ENCODE data around the gene PDE6C. TPM values are rescaled to one million over a fixed set of nuclear protein-coding genes. Genes with fewer than 3 reads are reported as not detected.
A peak's percentile ranks its signal among the peaks of the same experiment; 100 is the strongest.

PDE6C gene
- total RNA-seq, 1 donor from 2014 or later: not detected

- DNase-seq (ENCODE audit: low spot score): no peak
- Mint-ChIP-seq H3K36me3 (ENCODE audit: low read depth, unreplicated experiment) (no peaks in the 10 kb centered on the region), H3K27me3 (ENCODE audit: unreplicated experiment) (peaks cover 6% of the 10 kb centered on the region), H3K4me1 (ENCODE audit: unreplicated experiment) (peaks cover 16% of the 10 kb centered on the region), H3K27ac (ENCODE audit: unreplicated experiment) (no peak overlapping the region), H3K4me3 (ENCODE audit: unreplicated experiment) (no peak overlapping the region), H3K9me3 (ENCODE audit: unreplicated experiment) (no peaks in the 10 kb centered on the region)
- TF ChIP-seq CTCF (IDR thresholded peaks at IDR 0.05; ENCODE audit: unreplicated experiment): no peak
Observed at GRCh38 chr10:93576888-93577287, 35.4 kb upstream of the PDE6C start.

- H3K9me3 Mint-ChIP-seq (ENCODE audit: unreplicated experiment): no peaks in the 10 kb centered on the region
- peaks cover under 1% of the 10 kb centered on the region for H3K27me3 Mint-ChIP-seq (ENCODE audit: unreplicated experiment)
- no peak overlapping the region for H3K27ac Mint-ChIP-seq (ENCODE audit: unreplicated experiment)
- peaks cover 10% of the 10 kb centered on the region for H3K4me1 Mint-ChIP-seq (ENCODE audit: unreplicated experiment)
- no peaks in the 10 kb centered on the region for H3K36me3 Mint-ChIP-seq (ENCODE audit: low read depth, unreplicated experiment)
- no peak overlapping the region for H3K4me3 Mint-ChIP-seq (ENCODE audit: unreplicated experiment)
- no peak for TF ChIP-seq CTCF (IDR thresholded peaks at IDR 0.05; ENCODE audit: unreplicated experiment)
- DNase-seq (ENCODE audit: low spot score): no peak
Observed at GRCh38 chr10:93577565-93577964, 34.8 kb upstream of the PDE6C start.

GRCh38 chr10:93579089-93579488 is 33.2 kb upstream of the PDE6C start:
- no peaks in the 10 kb centered on the region for H3K9me3 Mint-ChIP-seq (ENCODE audit: unreplicated experiment)
- no peak for DNase-seq (ENCODE audit: low spot score)
- no peak for TF ChIP-seq CTCF (IDR thresholded peaks at IDR 0.05; ENCODE audit: unreplicated experiment)
- no peaks in the 10 kb centered on the region for H3K4me1 Mint-ChIP-seq (ENCODE audit: unreplicated experiment)
- H3K27me3 Mint-ChIP-seq (ENCODE audit: unreplicated experiment): peaks cover 3% of the 10 kb centered on the region
- no peak overlapping the region for H3K27ac Mint-ChIP-seq (ENCODE audit: unreplicated experiment)
- no peaks in the 10 kb centered on the region for H3K36me3 Mint-ChIP-seq (ENCODE audit: low read depth, unreplicated experiment)
- H3K4me3 Mint-ChIP-seq (ENCODE audit: unreplicated experiment): no peak overlapping the region

- no peak overlapping the region for H3K4me3 Mint-ChIP-seq (ENCODE audit: unreplicated experiment)
- no peaks in the 10 kb centered on the region for H3K4me1 Mint-ChIP-seq (ENCODE audit: unreplicated experiment)
- H3K27me3 Mint-ChIP-seq (ENCODE audit: unreplicated experiment): peaks cover 4% of the 10 kb centered on the region
- H3K27ac Mint-ChIP-seq (ENCODE audit: unreplicated experiment): peak overlapping the region; percentile 2
- H3K36me3 Mint-ChIP-seq (ENCODE audit: low read depth, unreplicated experiment): no peaks in the 10 kb centered on the region
- no peak for DNase-seq (ENCODE audit: low spot score)
- H3K9me3 Mint-ChIP-seq (ENCODE audit: unreplicated experiment): no peaks in the 10 kb centered on the region
- no peak for TF ChIP-seq CTCF (IDR thresholded peaks at IDR 0.05; ENCODE audit: unreplicated experiment)
Observed at GRCh38 chr10:93579985-93580711, 32.2 kb upstream of the PDE6C start.

GRCh38 chr10:93580828-93581227 is 31.5 kb upstream of the PDE6C start:
- no peaks in the 10 kb centered on the region for H3K36me3 Mint-ChIP-seq (ENCODE audit: low read depth, unreplicated experiment)
- no peaks in the 10 kb centered on the region for H3K9me3 Mint-ChIP-seq (ENCODE audit: unreplicated experiment)
- TF ChIP-seq CTCF (IDR thresholded peaks at IDR 0.05; ENCODE audit: unreplicated experiment): no peak
- no peaks in the 10 kb centered on the region for H3K4me1 Mint-ChIP-seq (ENCODE audit: unreplicated experiment)
- DNase-seq (ENCODE audit: low spot score): peak; percentile 21
- H3K27ac Mint-ChIP-seq (ENCODE audit: unreplicated experiment): peak overlapping the region; percentile 2
- peaks cover 5% of the 10 kb centered on the region for H3K27me3 Mint-ChIP-seq (ENCODE audit: unreplicated experiment)
- no peak overlapping the region for H3K4me3 Mint-ChIP-seq (ENCODE audit: unreplicated experiment)
